Measurements from ENCODE around the gene VPS8. TPM values are rescaled to one million over a fixed set of nuclear protein-coding genes. Genes with fewer than 3 reads are reported as not detected.

Gene VPS8
- polyA plus RNA-seq, 1 donor, result 101 TPM

- DNase-seq (ENCODE audit: low read depth), result no peak
These were observed 932 bp upstream of the VPS8 start for GRCh38 chr3:184811034-184811433.

- no peak for DNase-seq (ENCODE audit: low read depth)
These were observed 335 bp upstream of the VPS8 start for GRCh38 chr3:184811663-184811998.

DNA sequence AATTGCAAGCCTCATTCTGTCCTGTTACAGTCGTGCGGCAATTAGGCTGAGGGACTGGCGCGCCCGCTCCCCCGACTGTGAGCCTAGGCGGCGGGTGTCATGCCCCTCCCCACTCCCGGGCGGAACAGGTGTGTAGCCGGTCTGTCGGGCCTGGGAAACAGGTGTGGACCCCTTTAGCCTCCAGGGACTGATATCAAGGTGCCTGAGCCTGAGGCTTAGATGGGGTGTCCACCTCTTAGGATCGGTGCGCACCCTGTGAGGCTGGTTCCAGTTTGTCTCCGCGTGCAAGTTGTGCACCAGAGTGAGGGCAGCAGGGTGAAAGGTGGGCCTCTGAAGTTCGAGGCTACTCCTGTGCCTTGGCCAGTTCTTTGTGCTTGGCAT lies 686 bp downstream of the VPS8 start:
- DNase-seq (ENCODE audit: low read depth), result no peak

GRCh38 chr3:184813357-184813756 lies 1.4 kb downstream of the VPS8 start:
- DNase-seq (ENCODE audit: low read depth), result no peak

DNA sequence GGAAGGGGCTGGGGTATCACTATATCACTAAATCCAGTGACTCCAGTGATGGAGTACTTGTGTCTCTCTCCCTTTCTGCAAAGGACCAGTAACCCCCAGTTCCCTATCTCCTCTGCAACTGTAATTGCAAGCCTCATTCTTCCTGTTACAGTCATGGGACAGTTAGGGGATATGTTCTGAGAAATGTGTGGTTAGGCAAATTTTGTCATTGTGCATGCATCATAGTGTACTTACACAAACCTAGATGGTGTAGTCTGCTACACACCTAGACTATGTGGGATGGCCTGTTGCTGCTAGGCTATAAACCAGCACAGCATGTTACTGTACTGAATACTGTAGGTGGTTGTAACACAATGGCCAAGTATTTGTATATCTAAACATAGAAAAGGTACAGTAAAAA lies 2.2 kb downstream of the VPS8 start:
- DNase-seq (ENCODE audit: low read depth), result no peak

GRCh38 chr3:184815046-184815930 lies 3.3 kb downstream of the VPS8 start:
- no peak for DNase-seq (ENCODE audit: low read depth)

DNA sequence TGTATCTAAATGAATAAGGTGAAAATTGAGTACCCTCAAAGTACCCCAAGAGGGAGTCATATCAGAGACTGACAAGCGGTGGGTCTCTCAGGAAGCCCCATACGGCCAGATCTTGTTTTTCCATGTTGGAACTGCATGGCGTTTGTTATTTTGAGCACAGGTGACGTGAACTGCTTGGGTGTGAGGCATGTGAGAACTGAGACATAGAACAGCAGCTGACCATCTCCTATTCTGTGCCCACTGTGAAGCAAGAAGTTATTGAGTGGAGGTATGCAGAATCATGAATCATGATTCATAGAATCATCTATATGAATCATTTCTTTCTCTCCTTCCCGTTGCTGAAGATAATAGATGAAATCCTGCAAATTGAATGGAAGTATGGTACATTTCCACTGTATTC lies 4.6 kb downstream of the VPS8 start:
- no peak for DNase-seq (ENCODE audit: low read depth)

- no peak for DNase-seq (ENCODE audit: low read depth)
These were observed 8.6 kb downstream of the VPS8 start for GRCh38 chr3:184820525-184820924.

- DNase-seq (ENCODE audit: low read depth), result no peak
These were observed 9.1 kb downstream of the VPS8 start for GRCh38 chr3:184821034-184821433.

GRCh38 chr3:184822081-184822480 lies 10.1 kb downstream of the VPS8 start:
- no peak for DNase-seq (ENCODE audit: low read depth)

DNA sequence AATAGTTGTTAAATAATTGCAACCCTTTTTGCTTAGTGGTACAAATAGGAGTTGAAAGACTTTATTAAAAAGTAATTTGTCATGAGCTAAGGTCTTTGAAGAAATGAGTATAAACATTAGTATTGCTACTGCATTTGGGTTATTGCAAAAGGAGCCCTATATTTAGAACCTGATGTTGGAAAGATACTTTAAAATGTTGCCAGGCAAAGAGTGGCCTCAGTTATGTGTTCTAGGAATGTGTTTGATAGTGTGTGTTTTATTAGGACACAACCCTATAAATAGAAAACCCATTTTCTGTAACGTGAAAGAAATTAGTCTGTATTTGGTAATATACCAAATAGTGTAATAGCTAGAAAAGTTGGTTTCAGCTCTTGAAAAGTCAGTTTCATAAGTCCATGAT lies 10.7 kb downstream of the VPS8 start:
- DNase-seq (ENCODE audit: low read depth), result no peak

DNA sequence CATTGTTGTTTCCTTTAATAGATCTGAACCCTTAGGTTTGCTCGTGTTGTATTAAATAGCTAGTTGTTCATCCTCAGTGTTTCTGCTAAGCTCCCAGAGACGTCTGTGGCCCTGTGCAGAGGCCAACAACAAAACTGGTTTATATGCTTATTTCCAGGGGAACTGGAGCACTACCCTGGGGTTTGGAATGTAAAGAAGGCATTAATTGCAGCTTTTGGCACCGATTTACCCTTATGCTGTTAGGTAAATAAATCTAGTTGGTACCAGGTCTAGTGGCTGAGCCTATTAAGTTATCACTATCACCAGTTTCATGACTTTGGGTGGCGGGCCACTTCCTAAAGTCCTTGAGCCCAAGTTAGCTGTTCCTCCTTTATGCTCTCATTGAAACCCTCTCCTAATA lies 12.0 kb downstream of the VPS8 start:
- DNase-seq (ENCODE audit: low read depth), result no peak

DNA sequence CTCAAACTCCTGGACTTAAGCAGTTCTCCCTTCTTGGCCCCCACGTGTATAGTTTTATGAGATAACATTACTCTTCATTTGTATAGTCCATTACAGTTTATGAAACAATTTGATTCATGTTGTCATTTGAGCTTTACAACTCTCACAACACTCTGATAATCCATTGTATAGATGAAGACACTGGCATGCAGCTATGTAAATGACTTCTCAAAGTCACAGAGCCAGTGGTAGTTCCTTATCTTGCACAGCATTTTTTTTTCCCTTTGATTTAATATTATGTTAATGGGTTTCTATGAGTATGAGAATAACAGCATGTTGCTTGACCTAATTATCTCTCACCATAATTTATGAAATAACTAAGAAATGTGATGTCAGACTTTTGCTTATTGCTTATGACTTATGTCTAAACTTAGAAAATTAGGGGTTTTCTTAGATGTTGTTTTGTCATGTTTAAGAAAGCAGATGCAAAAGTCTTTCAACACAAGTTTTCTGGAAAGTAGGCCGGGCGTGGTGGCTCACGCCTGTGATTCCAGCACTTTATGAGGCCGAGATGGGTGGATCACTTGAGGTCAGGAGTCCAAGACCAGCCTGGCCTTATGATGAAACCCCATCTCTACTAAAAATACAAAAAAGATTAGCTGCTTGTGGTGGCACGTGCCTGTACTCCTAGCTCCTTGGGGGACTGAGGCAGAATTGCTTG lies 13.3 kb downstream of the VPS8 start:
- no peak for DNase-seq (ENCODE audit: low read depth)

GRCh38 chr3:184827572-184827971 lies 15.6 kb downstream of the VPS8 start:
- no peak for DNase-seq (ENCODE audit: low read depth)

GRCh38 chr3:184832044-184832443 lies 20.1 kb downstream of the VPS8 start:
- DNase-seq (ENCODE audit: low read depth), result no peak

- DNase-seq (ENCODE audit: low read depth), result no peak
These were observed 20.9 kb downstream of the VPS8 start for GRCh38 chr3:184832903-184833302.

- no peak for DNase-seq (ENCODE audit: low read depth)
These were observed 24.3 kb downstream of the VPS8 start for GRCh38 chr3:184836090-184836822.

DNA sequence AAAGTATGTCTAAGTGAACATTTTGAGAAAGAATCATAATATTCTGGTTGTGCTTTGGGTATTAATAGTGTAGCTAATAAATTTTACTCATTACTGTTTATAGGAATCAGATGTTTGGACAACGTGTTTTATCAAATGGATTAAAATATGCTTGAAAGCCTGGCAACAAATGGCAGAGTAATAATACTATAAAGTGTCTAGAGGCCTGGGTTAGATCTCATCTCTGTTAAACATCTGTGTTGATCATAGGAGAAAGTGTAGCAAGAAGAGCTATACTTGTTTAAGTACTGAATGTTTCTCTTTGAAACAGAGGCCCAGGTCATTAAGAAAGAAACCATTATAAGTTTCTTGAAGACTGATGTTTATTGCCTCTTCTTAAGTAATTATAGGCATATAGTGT lies 30.5 kb downstream of the VPS8 start:
- no peak for DNase-seq (ENCODE audit: low read depth)

- DNase-seq (ENCODE audit: low read depth), result no peak
These were observed 33.9 kb downstream of the VPS8 start for GRCh38 chr3:184845819-184846218.

- DNase-seq (ENCODE audit: low read depth), result no peak
These were observed 34.5 kb downstream of the VPS8 start for GRCh38 chr3:184846496-184846895.

DNA sequence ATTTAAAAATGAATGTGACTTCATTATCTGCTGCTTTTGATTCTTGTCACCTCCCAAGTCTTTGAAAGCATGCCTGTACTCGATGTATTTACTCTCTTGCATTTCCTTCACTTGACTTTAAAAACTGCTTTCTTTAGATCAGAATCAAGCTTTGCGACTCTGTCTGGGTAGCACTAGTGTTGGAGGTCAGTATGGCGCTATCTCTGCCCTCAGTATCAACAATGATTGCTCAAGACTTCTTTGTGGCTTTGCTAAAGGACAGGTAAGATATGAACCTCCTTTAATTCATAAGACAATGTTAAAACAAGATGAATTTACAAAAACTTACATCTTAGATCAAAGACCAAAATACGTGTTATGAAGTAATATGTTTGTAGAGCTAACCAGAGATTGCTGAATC lies 37.0 kb downstream of the VPS8 start:
- no peak for DNase-seq (ENCODE audit: low read depth)

DNA sequence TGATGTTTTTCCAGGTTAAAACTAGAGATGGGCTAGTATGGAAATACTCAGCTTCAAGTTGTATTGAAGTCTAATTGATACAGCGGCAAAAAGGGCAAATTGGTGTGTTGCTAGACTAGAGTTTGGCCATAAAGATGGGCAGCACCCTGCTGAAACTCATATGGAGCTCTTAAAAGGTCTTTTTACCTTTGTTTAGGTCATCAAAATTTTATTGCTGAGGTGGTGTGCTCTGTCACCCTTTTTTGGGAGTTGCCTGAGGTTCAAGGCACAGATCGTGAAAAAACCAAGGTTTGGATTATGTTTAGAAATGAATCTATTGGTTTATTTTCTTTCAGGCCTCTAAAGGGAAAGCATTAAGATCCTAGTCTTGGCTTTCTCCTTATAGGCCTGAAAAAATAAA lies 38.2 kb downstream of the VPS8 start:
- DNase-seq (ENCODE audit: low read depth), result no peak

DNA sequence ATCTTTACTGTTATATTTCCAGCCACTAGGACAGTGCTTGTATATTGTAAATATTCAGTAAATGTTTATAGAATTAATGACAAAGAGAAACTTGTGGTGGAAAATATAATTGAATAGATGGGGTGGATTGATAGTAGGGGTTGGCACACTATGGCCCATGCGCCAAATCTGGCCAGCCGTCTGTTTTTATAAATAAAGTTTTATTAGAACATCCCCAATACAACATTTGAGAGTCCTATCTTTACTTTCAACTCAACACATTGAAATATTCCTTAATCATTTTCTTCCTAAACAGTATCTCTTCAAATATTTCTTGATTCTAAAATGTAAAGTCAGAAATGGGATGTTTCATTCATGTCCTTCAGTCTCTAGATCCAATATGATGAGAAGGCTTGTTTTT lies 45.1 kb downstream of the VPS8 start:
- DNase-seq (ENCODE audit: low read depth), result no peak
